PFSK-1 (cell line): ENCODE measurements around the gene FSD2.

Experiments
- FOXP2 ChIP-seq: optimal IDR thresholded peaks from 2 replicates; pipeline ENCODE3; 2011; ENCODE audit warnings: borderline replicate concordance, control low read depth, inconsistent platforms; ENCODE audit not compliant: insufficient read depth; ENCODE audit errors: extremely low read length, extremely low read depth
- POLR2AphosphoS5 ChIP-seq: IDR thresholded peaks from 2 replicates; pipeline ENCODE4 v1.6.1; 2012; ENCODE audit warnings: low read depth, mild to moderate bottlenecking, control low read depth, low read length, moderate library complexity
- REST ChIP-seq, 2 experiments: IDR thresholded peaks; 2 replicates each; pipeline versions ENCODE4 v1.6.1 to v1.8.0; 2011 to 2012; ENCODE audit warnings: low read depth in 2 of 2, low read length in 2 of 2, control low read depth in 1 of 2, inconsistent platforms in 1 of 2, mild to moderate bottlenecking in 1 of 2, moderate library complexity in 1 of 2; ENCODE audit not compliant: insufficient read depth in 1 of 2
- SIN3A ChIP-seq: IDR thresholded peaks from 2 replicates; pipeline ENCODE4 v1.6.1; 2012; ENCODE audit warnings: mild to moderate bottlenecking, low read length, moderate library complexity, borderline replicate concordance; ENCODE audit not compliant: insufficient read depth
- TAF1 ChIP-seq: IDR thresholded peaks from 2 replicates; pipeline ENCODE4 v1.6.1; 2012; ENCODE audit warnings: low read length, control low read depth, borderline replicate concordance; ENCODE audit not compliant: insufficient read depth

FSD2 gene

GRCh38 chr15:82788496-82788895 lies 17.4 kb downstream of the FSD2 start:
- TF ChIP-seq SIN3A: no peak
- no peak for TF ChIP-seq FOXP2
- no peak for TF ChIP-seq TAF1
- TF ChIP-seq POLR2AphosphoS5: no peak
- TF ChIP-seq REST (IDR thresholded peaks at IDR 0.05; ENCODE audit: insufficient read depth in 1 of 2, low read depth in 2 of 2, low read length in 2 of 2): no peak

- TF ChIP-seq SIN3A: no peak
- no peak for TF ChIP-seq POLR2AphosphoS5
- TF ChIP-seq REST (IDR thresholded peaks at IDR 0.05; ENCODE audit: insufficient read depth in 1 of 2, low read depth in 2 of 2, low read length in 2 of 2): no peak
- no peak for TF ChIP-seq FOXP2
- no peak for TF ChIP-seq TAF1
These were observed 24.5 kb downstream of the FSD2 start for GRCh38 chr15:82781349-82781748.

DNA sequence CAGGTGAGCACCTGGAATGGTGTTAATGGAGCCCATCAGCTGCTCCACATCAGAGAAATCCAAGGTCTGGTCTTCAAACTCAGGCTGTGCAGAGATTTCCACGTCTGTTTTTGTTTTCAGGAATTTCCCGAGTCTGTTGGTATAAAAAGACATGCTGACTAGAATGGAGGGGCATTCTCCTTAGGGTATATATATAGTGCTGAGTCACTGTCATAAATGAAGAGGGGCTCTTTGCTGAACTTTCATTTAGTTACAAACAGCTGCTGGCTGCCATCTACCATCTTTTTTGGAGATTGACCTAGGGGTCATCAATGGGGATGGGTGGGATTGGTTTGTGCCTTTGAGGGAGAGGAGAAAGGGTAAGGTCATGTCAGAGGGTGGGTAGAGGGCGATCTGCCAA lies 27.1 kb downstream of the FSD2 start:
- TF ChIP-seq FOXP2 (no peak), SIN3A (no peak), POLR2AphosphoS5 (no peak), TAF1 (no peak), REST (IDR thresholded peaks at IDR 0.05; ENCODE audit: insufficient read depth in 1 of 2, low read depth in 2 of 2, low read length in 2 of 2) (no peak)

DNA sequence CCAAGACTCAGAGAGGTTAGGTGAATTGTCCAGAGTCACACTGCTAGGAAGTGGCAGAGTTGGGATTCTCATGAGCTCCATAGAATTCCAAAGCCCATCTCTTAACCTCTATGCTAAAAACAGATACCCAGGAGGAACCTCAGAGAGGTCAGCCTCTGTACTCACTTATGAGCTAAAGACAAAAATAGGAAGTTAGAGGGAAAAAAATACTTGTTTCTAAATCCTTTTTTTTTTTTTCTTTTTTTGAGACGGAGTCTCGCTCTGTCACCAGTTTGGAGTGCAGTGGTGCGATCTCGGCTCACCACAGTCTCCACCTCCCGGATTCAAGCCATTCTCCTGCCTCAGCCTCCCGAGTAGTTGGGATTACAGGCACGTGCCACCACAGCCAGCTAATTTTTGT lies 31.4 kb downstream of the FSD2 start:
- TF ChIP-seq FOXP2: no peak
- TF ChIP-seq REST (IDR thresholded peaks at IDR 0.05; ENCODE audit: insufficient read depth in 1 of 2, low read depth in 2 of 2, low read length in 2 of 2): no peak
- TF ChIP-seq TAF1: no peak
- no peak for TF ChIP-seq SIN3A
- TF ChIP-seq POLR2AphosphoS5: no peak

DNA sequence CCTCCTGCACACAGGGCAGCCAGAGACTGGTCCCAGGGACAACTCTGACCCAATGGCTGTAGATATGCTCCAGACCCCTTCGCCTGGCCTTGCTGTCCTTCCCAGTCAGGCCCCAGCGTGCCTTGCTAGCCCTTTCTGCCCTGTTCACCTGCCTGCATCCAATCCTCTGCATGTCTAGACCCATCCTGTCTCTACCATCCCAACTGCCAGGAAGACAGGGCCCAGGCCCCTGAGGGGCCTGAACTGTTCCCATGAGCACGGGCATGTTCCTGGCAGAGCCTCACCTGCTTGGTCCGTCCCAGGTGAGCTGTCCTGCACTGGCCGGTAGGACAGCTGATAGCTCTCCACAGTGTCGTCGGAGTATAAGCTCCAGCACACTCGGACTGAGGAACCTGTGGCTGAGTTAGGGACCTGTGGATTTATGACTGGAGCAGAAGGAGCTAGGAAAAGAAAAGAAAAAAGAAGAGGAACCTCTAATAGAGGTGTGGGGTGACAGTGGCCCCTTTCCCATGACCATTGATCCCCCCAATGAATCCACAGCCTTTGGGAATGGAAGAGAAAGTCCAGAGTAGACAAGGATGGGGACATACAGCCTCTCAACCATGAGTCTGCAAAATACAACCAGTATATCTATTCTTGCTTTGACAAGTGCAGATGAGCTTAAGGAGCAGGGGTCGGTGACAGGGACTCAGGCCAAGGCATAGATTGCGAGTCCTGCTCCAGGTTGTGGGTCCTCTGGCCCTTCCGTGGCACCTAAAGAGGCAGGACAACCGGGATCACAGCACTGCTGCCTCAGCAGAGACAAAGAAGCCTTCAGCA lies 33.9 kb downstream of the FSD2 start:
- TF ChIP-seq POLR2AphosphoS5 (no peak), SIN3A (no peak)
